A549 (cell line): ENCODE results near the gene TNP1. TPM values are rescaled to one million over a fixed set of nuclear protein-coding genes. Genes with fewer than 3 reads are reported as not detected.

Source experiments
- ATAC-seq, 2 experiments: fragments of 200-7000 bp in 1 of 2; fragments of >200 bp in 1 of 2; cut with Nextera tagmentation in 1 of 2; cut with Tn5 transposase in 1 of 2; 3 replicates each; pipeline versions ENCODE4 v1.8.0 to v1.9.1; 2018 to 2020; ENCODE audit warnings: mild to moderate bottlenecking in 1 of 2, moderate library complexity in 1 of 2
- CTCF ChIA-PET: fragments of 300-600 bp; sonication (Branson Sonifier 250); formaldehyde crosslinking; extraction: SDS; loops from one replicate; lab custom pipeline; 2021; ENCODE audit warnings: antibody characterized with exemption, inconsistent platforms; lab: Yijun Ruan, JAX
- POLR2A ChIA-PET: fragments of 350-600 bp; formaldehyde crosslinking; extraction: SDS; loops from one replicate; lab custom pipeline; 2021; ENCODE audit warnings: antibody characterized with exemption, inconsistent platforms; lab: Yijun Ruan, JAX
- DNase-seq, 2 experiments: peaks; one replicate each; pipeline versions ENCODE4 v3.0.0 to v3.0.0-alpha.2; 2011 to 2016; ENCODE audit warnings: low read depth in 1 of 2, low spot score in 1 of 2
- FAIRE-seq: peaks from 2 replicates; lab custom pipeline; 2011; peaks lifted over from hg19 to GRCh38; lab: Jason Lieb, UNC
- H3K27ac ChIP-seq, 2 experiments: fragments of >200 bp; sonication (Bioruptor Twin); formaldehyde crosslinking; 3 replicates each; pipeline ENCODE4 v1.5.1; 2016 to 2017
- H3K4me1 ChIP-seq: fragments of >200 bp; sonication (Bioruptor Twin); formaldehyde crosslinking; 3 replicates; pipeline ENCODE4 v1.6.1; 2016
- H3K4me2 ChIP-seq: fragments of >200 bp; sonication (Bioruptor Twin); formaldehyde crosslinking; 3 replicates; pipeline ENCODE4 v1.6.1; 2016
- H3K4me3 ChIP-seq: fragments of >200 bp; sonication (Bioruptor Twin); formaldehyde crosslinking; 3 replicates; pipeline ENCODE4 v1.5.1; 2016
- H3K9me3 ChIP-seq: fragments of >200 bp; sonication (Bioruptor Twin); formaldehyde crosslinking; 3 replicates; pipeline ENCODE4 v1.6.1; 2016
- BHLHE40 ChIP-seq: IDR thresholded peaks from 2 replicates; pipeline ENCODE4 v1.6.1; 2012; ENCODE audit warnings: low read depth, low read length, inconsistent platforms
- CHD2 ChIP-seq: fragments of 150-350 bp; IDR thresholded peaks from 2 replicates; pipeline ENCODE4 v1.6.1; 2014; ENCODE audit warnings: low read length; ENCODE audit not compliant: partially characterized antibody
- EP300 ChIP-seq, 2 experiments: fragments of >200 bp; sonication (Bioruptor Twin); formaldehyde crosslinking; IDR thresholded peaks; 2 replicates in 1 of 2; 3 replicates in 1 of 2; pipeline ENCODE4 v1.6.1; 2016 to 2017
- FOSB ChIP-seq: fragments of 250-450 bp; sonication (Bioruptor Pico); IDR thresholded peaks from 2 replicates; pipeline ENCODE4 v1.5.0; 2020; ENCODE audit warnings: mild to moderate bottlenecking, moderate library complexity
- FOSL2 ChIP-seq, 2 experiments: fragments of 450-650 bp in 1 of 2; fragments of >200 bp in 1 of 2; sonication (Bioruptor Twin) in 1 of 2; formaldehyde crosslinking; IDR thresholded peaks; 2 replicates each; pipeline versions ENCODE4 v1.5.0 to v1.6.1; 2016 to 2020; ENCODE audit warnings: mild to moderate bottlenecking in 1 of 2, moderate library complexity in 1 of 2
- GATA3 ChIP-seq: IDR thresholded peaks from 2 replicates; pipeline ENCODE4 v1.6.1; 2012; ENCODE audit warnings: borderline replicate concordance
- HEYL ChIP-seq: fragments of 250-450 bp; sonication (Bioruptor Pico); IDR thresholded peaks from 2 replicates; pipeline ENCODE4 v1.8.0; 2021; ENCODE audit warnings: mild to moderate bottlenecking, moderate library complexity
- HOXA7 ChIP-seq: fragments of 250-450 bp; sonication (Bioruptor Pico); IDR thresholded peaks from 2 replicates; pipeline ENCODE4 v1.5.0; 2020; ENCODE audit warnings: mild to moderate bottlenecking, moderate library complexity
- HOXB5 ChIP-seq: fragments of 250-450 bp; sonication (Bioruptor Pico); IDR thresholded peaks from 2 replicates; pipeline ENCODE4 v1.5.0; 2020; ENCODE audit warnings: mild to moderate bottlenecking, moderate library complexity
- KDM1A ChIP-seq: fragments of 200-600 bp; sonication (generic); IDR thresholded peaks from 2 replicates; pipeline ENCODE4 v1.6.1; 2016; ENCODE audit warnings: low read depth, mild to moderate bottlenecking
- KDM5A ChIP-seq: fragments of 200-600 bp; sonication (generic); IDR thresholded peaks from 2 replicates; pipeline ENCODE4 v1.6.1; 2016; ENCODE audit warnings: antibody characterized with exemption, mild to moderate bottlenecking
- MAFK ChIP-seq: fragments of 450-650 bp; IDR thresholded peaks from 2 replicates; pipeline ENCODE4 v1.6.1; 2014; ENCODE audit not compliant: partially characterized antibody
- NFE2L2 ChIP-seq: fragments of 150-350 bp; conservative IDR thresholded peaks from 2 replicates; pipeline ENCODE4 v1.6.1; 2014; ENCODE audit warnings: low read length
- NR3C1 ChIP-seq: fragments of >200 bp; sonication (Bioruptor Twin); formaldehyde crosslinking; IDR thresholded peaks from 3 replicates; pipeline ENCODE4 v1.6.1; 2017
- POLR2AphosphoS2 ChIP-seq: conservative IDR thresholded peaks from 2 replicates; pipeline ENCODE4 v1.6.1; 2012; ENCODE audit warnings: low read length, improper control_type of control experiment, inconsistent platforms
- RARB ChIP-seq: fragments of 250-450 bp; sonication (Bioruptor Pico); IDR thresholded peaks from 2 replicates; pipeline ENCODE4 v1.8.0; 2021; ENCODE audit warnings: mild to moderate bottlenecking, moderate library complexity
- RNF2 ChIP-seq: fragments of 200-600 bp; sonication (generic); IDR thresholded peaks from 2 replicates; pipeline ENCODE4 v1.6.1; 2016; ENCODE audit warnings: low read depth, mild to moderate bottlenecking, antibody characterized with exemption, moderate library complexity, borderline replicate concordance
- TFCP2L1 ChIP-seq: fragments of 250-450 bp; sonication (Bioruptor Pico); IDR thresholded peaks from 2 replicates; pipeline ENCODE4 v1.5.0; 2021; ENCODE audit warnings: mild to moderate bottlenecking
- TP53 ChIP-seq: fragments of 250-450 bp; sonication (Bioruptor Pico); IDR thresholded peaks from 2 replicates; pipeline ENCODE4 v1.5.0; 2021; ENCODE audit warnings: mild to moderate bottlenecking, moderate library complexity
- ZNF302 ChIP-seq: fragments of 250-450 bp; sonication (Bioruptor Pico); IDR thresholded peaks from 2 replicates; pipeline ENCODE4 v1.9.0; 2021; ENCODE audit warnings: inconsistent platforms, mild to moderate bottlenecking, moderate library complexity
- WGBS: methylation state at CpG from one replicate; pipeline ENCODE4 v1.1.6; 2017; ENCODE audit errors: missing lambda C conversion rate; 5-methylcytosine and 5-hydroxymethylcytosine counted together
- polyA plus RNA-seq, 4 experiments: library from polyadenylated mRNA; depleted of rRNA in 3 of 4; stranded (reverse); fragments of >200 nt; fragmentation: RNase III in 1 of 4; extraction: RNeasy Plus Mini Kit Qiagen cat#74134 plus additional on column Dnase treatment in 1 of 4; gene quantifications; 2 replicates in 3 of 4; 3 replicates in 1 of 4; pipeline ENCODE4 v1.2.3, GENCODE V29; 2011 to 2017
- TF ChIP-seq, protein P1 (sequence below): fragments of 250-450 bp; sonication (Bioruptor Pico); IDR thresholded peaks from 2 replicates; pipeline ENCODE4 v1.5.0; 2021; ENCODE audit warnings: mild to moderate bottlenecking, moderate library complexity, borderline replicate concordance
- TF ChIP-seq, protein P2 (sequence below): IDR thresholded peaks from 2 replicates; pipeline ENCODE4 v1.6.1; 2012; ENCODE audit warnings: low read depth, borderline replicate concordance

The TNP1 gene
- polyA plus RNA-seq, 2 of the 4 experiments (the other 2 are of a cell fraction): not detected

DNA sequence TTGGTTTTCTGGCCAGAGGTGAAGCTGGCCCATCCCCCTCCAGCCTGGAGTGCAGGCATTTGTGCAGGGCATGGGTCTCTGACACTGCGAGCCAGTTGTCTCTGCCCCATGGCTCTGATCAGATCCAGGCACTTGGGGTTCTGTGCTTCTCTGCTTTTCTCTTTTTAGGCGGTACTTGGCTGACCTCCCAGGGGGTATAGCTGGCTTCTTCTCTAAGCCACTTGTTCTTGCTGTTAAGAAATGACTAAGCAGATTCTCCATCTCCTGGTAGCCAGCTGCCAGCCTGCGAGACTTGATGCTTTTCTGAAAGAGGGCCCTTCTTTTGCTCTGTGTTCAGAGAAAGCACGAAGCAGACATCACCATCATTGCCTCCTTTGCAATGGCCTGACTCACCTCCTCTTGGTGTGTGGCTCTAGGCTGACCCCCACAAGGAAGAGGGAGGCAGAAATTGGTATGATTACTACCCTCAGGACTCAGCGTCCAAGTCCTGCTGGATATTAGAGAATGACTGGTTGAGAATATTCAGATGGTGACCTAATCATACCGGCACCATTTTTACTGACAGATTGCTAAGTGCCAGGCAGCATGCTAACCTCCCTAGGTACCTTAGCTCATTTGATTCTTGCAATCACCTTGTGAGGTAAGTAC lies 32.7 kb downstream of the TNP1 start:
- CTCF ChIA-PET: interaction anchor here (0.5 kb wide), 1 partner anchor 134 kb away, joined by 3 read pairs; no protein-coding TSS in a partner anchor
- TF ChIP-seq HEYL (no peak), EP300 (IDR thresholded peaks at IDR 0.05) (no peak), MAFK (peak; percentile 3), FOSB (CRISPR knock-in tag) (no peak), BHLHE40 (no peak), FOSL2 (IDR thresholded peaks at IDR 0.05) (no peak), FOSL2 (CRISPR knock-in tag; IDR thresholded peaks at IDR 0.05) (no peak), HOXB5 (no peak)
- POLR2A ChIA-PET: no interaction called here
- FAIRE-seq: no peak
- Histone ChIP-seq H3K9me3 (no peaks in the 10 kb centered on the region), H3K4me3 (no peak overlapping the region), H3K27ac (no peak overlapping the region), H3K4me1 (peaks cover 4% of the 10 kb centered on the region; the same call in 1 of the 3 replicates), H3K4me2 (no peak overlapping the region)
- no peak for ATAC-seq
- WGBS: 57% methylated on average over 6 of the region's 6 CpGs
- no peak for DNase-seq

DNA sequence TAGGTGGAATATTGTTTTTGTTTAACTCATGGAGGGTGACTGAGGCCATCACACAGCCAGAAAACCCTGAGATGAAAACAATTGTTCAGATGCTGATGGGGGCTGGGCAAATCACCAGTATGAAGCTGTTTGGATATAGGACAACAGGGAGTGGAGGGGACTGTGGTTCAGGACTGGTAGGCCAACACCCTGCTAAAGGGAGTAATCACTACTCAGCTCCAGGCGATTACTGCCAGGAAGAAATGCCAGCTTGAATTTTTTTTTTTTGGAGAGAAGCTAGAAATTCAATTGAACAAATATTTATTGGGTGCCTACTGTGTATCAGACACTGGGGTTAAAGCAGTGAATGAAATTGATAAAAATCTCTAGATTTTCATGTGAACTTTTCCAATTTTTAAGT lies 37.4 kb downstream of the TNP1 start:
- ATAC-seq (no peak), DNase-seq (no peak)
- POLR2A ChIA-PET: no interaction called here
- no peak overlapping the region for H3K4me2 ChIP-seq
- H3K4me1 ChIP-seq: peaks cover 4% of the 10 kb centered on the region; the same call in 1 of the 3 replicates
- WGBS: 18% methylated on average over 1 of the region's 1 CpG
- CTCF ChIA-PET: no interaction called here
- TF ChIP-seq NR3C1: no peak
- no peak for TF ChIP-seq GATA3
- no peak for TF ChIP-seq RARB (CRISPR knock-in tag)
- no peak for TF ChIP-seq KDM5A
- TF ChIP-seq KDM1A: no peak
- no peak for TF ChIP-seq HOXA7 (CRISPR knock-in tag)
- TF ChIP-seq, protein P1, sequence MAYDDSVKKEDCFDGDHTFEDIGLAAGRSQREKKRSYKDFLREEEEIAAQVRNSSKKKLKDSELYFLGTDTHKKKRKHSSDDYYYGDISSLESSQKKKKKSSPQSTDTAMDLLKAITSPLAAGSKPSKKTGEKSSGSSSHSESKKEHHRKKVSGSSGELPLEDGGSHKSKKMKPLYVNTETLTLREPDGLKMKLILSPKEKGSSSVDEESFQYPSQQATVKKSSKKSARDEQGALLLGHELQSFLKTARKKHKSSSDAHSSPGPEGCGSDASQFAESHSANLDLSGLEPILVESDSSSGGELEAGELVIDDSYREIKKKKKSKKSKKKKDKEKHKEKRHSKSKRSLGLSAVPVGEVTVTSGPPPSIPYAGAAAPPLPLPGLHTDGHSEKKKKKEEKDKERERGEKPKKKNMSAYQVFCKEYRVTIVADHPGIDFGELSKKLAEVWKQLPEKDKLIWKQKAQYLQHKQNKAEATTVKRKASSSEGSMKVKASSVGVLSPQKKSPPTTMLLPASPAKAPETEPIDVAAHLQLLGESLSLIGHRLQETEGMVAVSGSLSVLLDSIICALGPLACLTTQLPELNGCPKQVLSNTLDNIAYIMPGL (CRISPR knock-in tag): no peak
- TF ChIP-seq, all 56 proteins: peak for 0
- no peaks in the 10 kb centered on the region for H3K9me3 ChIP-seq
- no peak overlapping the region for H3K4me3 ChIP-seq
- no peak for FAIRE-seq
- H3K27ac ChIP-seq: no peak overlapping the region

DNA sequence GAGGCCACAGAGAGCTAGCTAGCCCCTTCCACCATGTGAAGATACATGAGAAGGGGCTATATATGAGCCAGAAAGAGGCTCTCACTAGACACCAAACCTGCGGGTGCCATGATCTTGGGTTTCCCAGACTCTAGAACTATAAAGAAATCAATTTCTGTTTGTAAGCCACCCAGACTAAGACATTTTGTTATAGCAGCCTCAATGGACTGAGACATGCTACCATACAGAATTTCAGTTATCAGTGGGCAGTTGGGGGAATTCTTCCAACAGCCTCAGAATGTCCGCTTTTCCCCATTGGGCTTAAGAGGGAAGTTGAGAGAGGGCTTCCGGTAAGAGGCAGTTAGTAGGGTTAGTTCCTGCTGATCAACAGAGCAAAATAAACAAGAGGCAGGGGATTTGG lies 39.2 kb downstream of the TNP1 start:
- CTCF ChIA-PET: no interaction called here
- 67% methylated on average over 3 of the region's 3 CpGs for WGBS
- no peak overlapping the region for H3K4me3 ChIP-seq
- H3K27ac ChIP-seq: no peak overlapping the region
- DNase-seq (no peak), ATAC-seq (no peak), FAIRE-seq (no peak)
- H3K4me2 ChIP-seq: no peak overlapping the region
- H3K9me3 ChIP-seq: no peaks in the 10 kb centered on the region
- no peak for TF ChIP-seq EP300 (IDR thresholded peaks at IDR 0.05)
- no peak for TF ChIP-seq RNF2
- TF ChIP-seq TFCP2L1 (CRISPR knock-in tag): no peak
- TF ChIP-seq KDM5A: no peak
- TF ChIP-seq CHD2: no peak
- TF ChIP-seq HOXB5: no peak
- no peak for TF ChIP-seq NFE2L2
- TF ChIP-seq POLR2AphosphoS2: no peak
- TF ChIP-seq ZNF302: no peak
- TF ChIP-seq TP53 (CRISPR knock-in tag): no peak
- no peak for TF ChIP-seq KDM1A
- TF ChIP-seq, protein P2, sequence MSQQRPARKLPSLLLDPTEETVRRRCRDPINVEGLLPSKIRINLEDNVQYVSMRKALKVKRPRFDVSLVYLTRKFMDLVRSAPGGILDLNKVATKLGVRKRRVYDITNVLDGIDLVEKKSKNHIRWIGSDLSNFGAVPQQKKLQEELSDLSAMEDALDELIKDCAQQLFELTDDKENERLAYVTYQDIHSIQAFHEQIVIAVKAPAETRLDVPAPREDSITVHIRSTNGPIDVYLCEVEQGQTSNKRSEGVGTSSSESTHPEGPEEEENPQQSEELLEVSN: no peak
- no peak for TF ChIP-seq BHLHE40
- no peaks in the 10 kb centered on the region for H3K4me1 ChIP-seq
- POLR2A ChIA-PET: no interaction called here
